Skeletal muscle tissue (tissue), 4 donors: ENCODE results near the gene THPO. TPM values are rescaled to one million over a fixed set of nuclear protein-coding genes. Genes with fewer than 3 reads are reported as not detected.

Experiments
- H3K27ac ChIP-seq: one replicate; pipeline ENCODE4 v1.7.0; 2013; ENCODE audit warnings: mild to moderate bottlenecking, low read depth, low read length, inconsistent platforms
- H3K27me3 ChIP-seq, 3 donors: one replicate each; pipeline ENCODE4 v1.7.0; 2013; ENCODE audit warnings: low read length in 3 of 3; ENCODE audit not compliant: control insufficient read depth in 3 of 3, insufficient read depth in 3 of 3
- H3K36me3 ChIP-seq, 3 donors: one replicate each; pipeline ENCODE4 v1.7.0; 2013; ENCODE audit warnings: low read length in 3 of 3; ENCODE audit not compliant: control insufficient read depth in 3 of 3, insufficient read depth in 3 of 3
- H3K4me1 ChIP-seq, 3 donors: one replicate each; pipeline ENCODE4 v1.7.0; 2013; ENCODE audit warnings: low read length in 3 of 3, mild to moderate bottlenecking in 3 of 3; ENCODE audit not compliant: control insufficient read depth in 3 of 3, insufficient read depth in 3 of 3
- H3K4me3 ChIP-seq, 3 donors: one replicate each; pipeline ENCODE4 v1.7.0; 2013; ENCODE audit warnings: low read length in 3 of 3
- H3K9ac ChIP-seq, 3 donors: one replicate each; pipeline ENCODE4 v1.7.0; 2013; ENCODE audit warnings: low read length in 3 of 3, mild to moderate bottlenecking in 3 of 3, moderate library complexity in 2 of 3, low read depth in 1 of 3
- H3K9me3 ChIP-seq, 3 donors: one replicate each; pipeline ENCODE4 v1.7.0; 2013; ENCODE audit warnings: low read length in 3 of 3; ENCODE audit not compliant: control insufficient read depth in 3 of 3
- total RNA-seq: library from RNA; depleted of rRNA; stranded (reverse); fragments of >200 nt; gene quantifications from one replicate; pipeline ENCODE4 v1.2.3, GENCODE V29; 2014
- donor health status: Osteomylitis.

THPO gene
- total RNA-seq, 1 donor from 2014 or later, result under 0.01 TPM

GRCh38 chr3:184335661-184336546, 42.1 kb downstream of the THPO start:
- Histone ChIP-seq H3K4me1 (peaks cover 43 to 70% (median 48%) of the 10 kb centered on the region in 3 donors), H3K9me3 (no peaks in the 10 kb centered on the region), H3K27ac (peak overlapping the region; percentile 95)

GRCh38 chr3:184335291-184335660, 42.7 kb downstream of the THPO start:
- Histone ChIP-seq H3K27ac (peak overlapping the region; percentile 95), H3K27me3 (no peaks in the 10 kb centered on the region), H3K36me3 (peaks cover 43 to 48% (median 43%) of the 10 kb centered on the region in 3 donors), H3K9ac (peak overlapping the region; percentile 66 to 90 (median 85)), H3K4me3 (peak overlapping the region; percentile 73 to 85 (median 85)), H3K4me1 (peaks cover 43 to 69% (median 48%) of the 10 kb centered on the region in 3 donors), H3K9me3 (no peaks in the 10 kb centered on the region)

More at GRCh38 chr3:184335661-184336546, 42.1 kb downstream of the THPO start:
- H3K9ac ChIP-seq, result peak overlapping the region; percentile 66 to 90 (median 85)
- no peaks in the 10 kb centered on the region for H3K27me3 ChIP-seq
- H3K4me3 ChIP-seq, result peak overlapping the region; percentile 73 to 85 (median 85)
- peaks cover 38 to 44% (median 41%) of the 10 kb centered on the region in 3 donors for H3K36me3 ChIP-seq

DNA sequence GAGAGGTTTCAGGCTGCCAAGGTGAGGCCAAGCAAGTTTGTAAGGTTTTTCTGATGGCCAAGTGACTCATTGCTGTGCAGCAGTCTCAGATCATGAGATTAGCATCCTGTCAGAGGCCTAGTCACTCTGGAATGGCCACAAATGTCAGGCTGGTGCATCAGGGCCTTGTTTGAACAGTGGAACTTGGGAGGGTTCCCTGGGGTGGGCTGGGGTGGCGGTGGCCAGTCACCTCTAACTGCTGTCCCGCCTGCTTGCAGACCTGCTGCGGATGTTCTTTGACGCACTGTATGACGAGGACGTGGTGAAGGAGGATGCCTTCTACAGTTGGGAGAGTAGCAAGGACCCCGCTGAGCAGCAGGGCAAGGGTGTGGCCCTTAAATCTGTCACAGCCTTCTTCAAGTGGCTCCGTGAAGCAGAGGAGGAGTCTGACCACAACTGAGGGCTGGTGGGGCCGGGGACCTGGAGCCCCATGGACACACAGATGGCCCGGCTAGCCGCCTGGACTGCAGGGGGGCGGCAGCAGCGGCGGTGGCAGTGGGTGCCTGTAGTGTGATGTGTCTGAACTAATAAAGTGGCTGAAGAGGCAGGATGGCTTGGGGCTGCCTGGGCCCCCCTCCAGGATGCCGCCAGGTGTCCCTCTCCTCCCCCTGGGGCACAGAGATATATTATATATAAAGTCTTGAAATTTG, 43.4 kb downstream of the THPO start:
- H3K27ac ChIP-seq, result peak overlapping the region; percentile 95
- H3K36me3 ChIP-seq, result peaks cover 47 to 54% (median 50%) of the 10 kb centered on the region in 3 donors
- no peaks in the 10 kb centered on the region for H3K9me3 ChIP-seq
- no peak overlapping the region for H3K9ac ChIP-seq
- H3K27me3 ChIP-seq, result no peaks in the 10 kb centered on the region
- peaks cover 43 to 67% (median 46%) of the 10 kb centered on the region in 3 donors for H3K4me1 ChIP-seq
- no peak overlapping the region for H3K4me3 ChIP-seq

GRCh38 chr3:184333700-184334099, 44.3 kb downstream of the THPO start:
- Histone ChIP-seq H3K4me3 (no peak overlapping the region), H3K9ac (no peak overlapping the region), H3K27me3 (no peaks in the 10 kb centered on the region), H3K27ac (no peak overlapping the region), H3K9me3 (no peaks in the 10 kb centered on the region), H3K36me3 (peaks cover 54 to 62% (median 59%) of the 10 kb centered on the region in 3 donors), H3K4me1 (peaks cover 36 to 57% (median 39%) of the 10 kb centered on the region in 3 donors)

DNA sequence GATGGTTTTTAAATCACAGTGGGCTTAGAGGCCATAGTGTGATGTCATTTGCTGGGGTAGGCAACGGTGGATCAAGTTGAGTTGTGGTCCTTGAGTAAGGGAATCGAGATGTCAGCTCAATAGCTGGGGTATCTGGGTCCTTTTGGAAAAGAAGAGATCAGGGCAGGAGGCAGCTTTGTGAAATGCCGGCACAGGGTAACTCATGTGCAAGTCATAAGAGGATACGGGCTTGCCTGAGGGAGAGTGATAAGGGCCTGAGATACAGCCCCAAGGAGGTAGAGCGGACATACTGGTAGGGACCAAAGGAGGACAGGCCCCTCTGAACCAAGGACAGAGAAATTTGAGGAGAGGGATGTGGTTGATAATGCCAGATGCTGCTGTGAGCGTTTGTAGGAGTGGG, 44.8 kb downstream of the THPO start:
- Histone ChIP-seq H3K4me1 (peaks cover 31 to 52% (median 34%) of the 10 kb centered on the region in 3 donors), H3K36me3 (peaks cover 59 to 67% (median 64%) of the 10 kb centered on the region in 3 donors), H3K9me3 (no peaks in the 10 kb centered on the region), H3K27ac (peak overlapping the region; percentile 52), H3K4me3 (no peak overlapping the region), H3K9ac (no peak overlapping the region), H3K27me3 (no peaks in the 10 kb centered on the region)

GRCh38 chr3:184332370-184333090, 45.5 kb downstream of the THPO start:
- peaks cover 65 to 73% (median 71%) of the 10 kb centered on the region in 3 donors for H3K36me3 ChIP-seq
- H3K27me3 ChIP-seq, result no peaks in the 10 kb centered on the region
- peak overlapping the region; percentile 52 for H3K27ac ChIP-seq
- H3K4me1 ChIP-seq, result peaks cover 25 to 46% (median 27%) of the 10 kb centered on the region in 3 donors
- H3K4me3 ChIP-seq, result no peak overlapping the region
- H3K9ac ChIP-seq, result peak overlapping the region in 1 of 3 donors; percentile 18
- no peaks in the 10 kb centered on the region for H3K9me3 ChIP-seq

GRCh38 chr3:184328516-184328915, 49.5 kb downstream of the THPO start:
- Histone ChIP-seq H3K4me3 (no peak overlapping the region), H3K27ac (no peak overlapping the region), H3K36me3 (peaks cover 90 to 99% (median 94%) of the 10 kb centered on the region in 3 donors), H3K9me3 (no peaks in the 10 kb centered on the region), H3K27me3 (no peaks in the 10 kb centered on the region), H3K4me1 (peaks cover 21 to 45% (median 21%) of the 10 kb centered on the region in 3 donors), H3K9ac (no peak overlapping the region)

DNA sequence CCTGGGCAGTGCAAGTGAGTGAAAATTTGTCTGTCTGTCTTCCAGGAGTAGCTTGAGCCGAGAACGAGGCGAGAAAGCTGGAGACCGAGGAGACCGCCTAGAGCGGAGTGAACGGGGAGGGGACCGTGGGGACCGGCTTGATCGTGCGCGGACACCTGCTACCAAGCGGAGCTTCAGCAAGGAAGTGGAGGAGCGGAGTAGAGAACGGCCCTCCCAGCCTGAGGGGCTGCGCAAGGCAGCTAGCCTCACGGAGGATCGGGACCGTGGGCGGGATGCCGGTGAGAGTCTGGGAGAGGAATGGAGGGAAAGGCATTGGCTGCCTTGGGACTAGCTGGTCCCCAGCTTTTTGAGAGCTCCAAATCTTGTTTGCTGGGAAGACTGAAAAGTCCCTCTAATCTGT, 50.8 kb downstream of the THPO start:
- no peaks in the 10 kb centered on the region for H3K27me3 ChIP-seq
- peaks cover 27 to 45% (median 29%) of the 10 kb centered on the region in 3 donors for H3K4me1 ChIP-seq
- no peak overlapping the region for H3K27ac ChIP-seq
- no peak overlapping the region for H3K4me3 ChIP-seq
- H3K9me3 ChIP-seq, result no peaks in the 10 kb centered on the region
- H3K36me3 ChIP-seq, result peaks cover 89 to 99% (median 93%) of the 10 kb centered on the region in 3 donors
- no peak overlapping the region for H3K9ac ChIP-seq

- no peak overlapping the region for H3K4me3 ChIP-seq
- H3K9ac ChIP-seq, result no peak overlapping the region
- H3K4me1 ChIP-seq, result peaks cover 36 to 47% (median 37%) of the 10 kb centered on the region in 3 donors
- H3K27me3 ChIP-seq, result no peaks in the 10 kb centered on the region
- no peaks in the 10 kb centered on the region for H3K9me3 ChIP-seq
- H3K27ac ChIP-seq, result no peak overlapping the region
- H3K36me3 ChIP-seq, result peaks cover 89 to 99% (median 93%) of the 10 kb centered on the region in 3 donors
These were observed 52.2 kb downstream of the THPO start for GRCh38 chr3:184325715-184326369.
